Epidermal melanocyte (primary cell): Measurements from ENCODE around the gene CDON.
"Not testable (repeated sequence)": the region's sequence is repeated elsewhere in the genome, so short reads cannot be mapped to it uniquely, and the experiment has no call there.

ENCODE experiments used
- DNase-seq: peaks from one replicate; pipeline ENCODE4 v3.0.0; 2011; ENCODE audit warnings: low spot score; ENCODE audit not compliant: insufficient read length

Gene CDON

GRCh38 chr11:125929445-125930075 is 133.1 kb downstream of the CDON start:
- DNase-seq = no peak

GRCh38 chr11:125926682-125927081 is 136.0 kb downstream of the CDON start:
- no peak for DNase-seq

DNA sequence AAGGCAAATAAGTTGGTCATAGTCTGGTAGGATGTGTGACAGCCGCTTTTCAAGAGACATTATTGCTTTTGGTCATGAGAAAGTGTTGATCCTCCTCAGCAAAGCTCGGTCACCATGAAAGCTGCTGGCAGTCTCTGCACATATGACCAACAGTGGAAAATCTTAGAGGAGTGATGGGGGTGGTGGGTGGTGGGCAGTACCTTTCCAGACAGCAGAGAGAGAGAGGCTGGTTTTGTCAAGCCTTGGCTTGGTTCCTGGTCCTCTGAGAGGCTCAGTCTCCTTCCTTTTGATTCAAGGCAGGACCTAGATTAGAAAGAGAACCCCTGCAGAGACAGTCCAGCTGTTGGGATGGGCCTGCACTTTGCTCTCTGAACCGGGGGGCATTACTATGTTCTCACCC is 136.9 kb downstream of the CDON start:
- DNase-seq = no peak

- no peak for DNase-seq
These were observed 137.4 kb downstream of the CDON start for GRCh38 chr11:125925247-125925740.

- DNase-seq = no peak
These were observed 138.2 kb downstream of the CDON start for GRCh38 chr11:125924384-125925007.

- no peak for DNase-seq
These were observed 139.0 kb downstream of the CDON start for GRCh38 chr11:125923633-125924032.

- DNase-seq = peak; percentile 58
These were observed 139.6 kb downstream of the CDON start for GRCh38 chr11:125923012-125923579.

- no peak for DNase-seq
These were observed 140.5 kb downstream of the CDON start for GRCh38 chr11:125922156-125922555.

DNA sequence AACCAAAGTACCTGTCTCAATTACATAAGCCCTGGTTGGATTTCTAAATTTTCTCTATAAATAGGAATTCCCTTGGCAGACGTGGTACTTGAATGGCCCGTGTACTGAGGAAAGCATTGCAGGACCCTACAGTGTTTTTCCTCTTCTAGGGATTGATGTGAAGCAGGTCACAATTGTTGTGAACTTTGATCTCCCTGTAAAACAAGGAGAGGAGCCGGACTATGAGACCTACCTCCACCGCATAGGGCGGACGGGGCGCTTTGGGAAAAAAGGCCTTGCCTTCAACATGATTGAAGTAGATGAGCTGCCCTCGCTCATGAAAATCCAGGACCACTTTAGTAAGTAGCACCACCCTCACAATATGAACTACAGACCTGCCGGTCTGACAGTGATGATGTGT is 141.6 kb downstream of the CDON start:
- no peak for DNase-seq

DNA sequence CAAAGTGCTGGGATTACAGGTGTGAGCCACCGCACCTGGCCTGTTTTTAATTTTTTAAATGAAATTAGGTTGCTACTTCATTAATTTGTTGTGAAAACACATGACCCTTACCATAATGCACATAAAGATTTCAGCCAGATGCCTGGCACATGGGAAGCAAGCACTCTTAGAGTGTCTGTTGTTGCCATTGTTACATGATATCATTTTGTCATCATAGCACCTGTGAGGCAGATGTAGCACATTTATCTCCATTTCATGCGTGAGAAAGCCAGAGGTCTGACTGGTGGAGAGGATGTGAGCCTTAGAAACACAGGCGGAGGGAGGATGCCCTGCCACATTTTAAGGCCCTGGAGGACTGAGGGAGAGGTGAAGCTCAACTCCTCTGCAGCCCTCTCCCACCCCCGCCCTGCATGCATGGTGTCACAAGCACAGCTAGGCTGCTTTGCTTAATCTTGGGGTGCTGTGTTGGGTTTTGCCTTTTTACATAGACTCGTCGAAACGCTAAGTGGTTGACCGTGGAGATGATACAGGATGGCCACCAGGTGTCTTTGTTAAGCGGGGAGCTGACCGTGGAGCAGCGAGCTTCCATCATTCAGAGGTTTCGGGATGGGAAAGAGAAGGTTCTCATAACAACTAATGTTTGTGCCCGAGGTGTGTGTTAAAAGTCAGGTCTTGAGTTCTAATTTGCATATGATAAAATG is 144.4 kb downstream of the CDON start:
- DNase-seq = no peak

DNA sequence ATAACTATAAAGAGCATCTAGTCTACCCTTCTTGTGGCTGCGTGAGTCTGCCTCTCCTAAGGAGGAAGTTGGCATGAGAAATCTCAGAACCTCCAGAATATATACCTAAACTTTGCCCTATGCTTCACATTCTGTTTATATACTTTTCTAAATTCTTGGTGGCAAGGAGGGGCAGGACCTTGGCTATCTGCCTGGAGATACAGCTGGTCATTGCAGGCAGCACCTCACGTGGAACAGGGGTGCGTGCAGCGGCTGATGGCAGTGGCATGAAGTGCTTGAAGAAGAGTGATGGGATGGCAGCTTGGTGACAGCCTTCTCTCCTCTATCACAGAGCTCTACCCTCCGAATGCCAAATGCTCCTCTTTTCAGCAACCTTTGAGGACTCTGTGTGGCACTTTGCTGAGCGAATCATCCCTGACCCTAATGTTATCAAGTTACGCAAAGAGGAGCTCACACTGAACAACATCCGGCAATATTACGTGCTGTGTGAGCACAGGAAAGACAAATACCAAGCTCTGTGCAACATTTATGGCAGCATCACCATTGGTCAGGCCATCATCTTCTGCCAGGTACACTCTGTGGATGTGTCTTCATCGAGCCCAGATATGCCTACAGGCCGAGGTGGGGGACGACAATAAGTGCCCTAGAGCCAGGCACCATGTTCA is 145.9 kb downstream of the CDON start:
- no peak for DNase-seq

- not testable (repeated sequence) for DNase-seq
These were observed 148.1 kb downstream of the CDON start for GRCh38 chr11:125914601-125915000.

- no peak for DNase-seq
These were observed 152.3 kb downstream of the CDON start for GRCh38 chr11:125910226-125910849.
